WERI-Rb-1 (cell line): Measurements from ENCODE around the gene VPS37C.

Experiments used
- DNase-seq: peaks from one replicate; pipeline ENCODE4 v3.0.0-alpha.2; 2020
- H3K27ac ChIP-seq: fragments of 250-450 bp; sonication (Bioruptor Pico); 2 replicates; pipeline ENCODE4 v1.5.1; 2020; ENCODE audit warnings: mild to moderate bottlenecking, moderate library complexity
- H3K27me3 ChIP-seq: fragments of 250-450 bp; sonication (Bioruptor Pico); 2 replicates; pipeline ENCODE4 v1.5.1; 2021; ENCODE audit warnings: mild to moderate bottlenecking, low read depth, moderate library complexity; ENCODE audit not compliant: insufficient read depth, severe bottlenecking
- H3K36me3 ChIP-seq: fragments of 250-450 bp; sonication (Bioruptor Pico); 2 replicates; pipeline ENCODE4 v1.5.1; 2020; ENCODE audit warnings: mild to moderate bottlenecking, moderate library complexity
- H3K4me3 ChIP-seq: 2 replicates; pipeline ENCODE4 v1.5.1; 2011; ENCODE audit warnings: low read depth, mild to moderate bottlenecking, control low read depth, low read length
- H3K9me3 ChIP-seq: fragments of 250-450 bp; sonication (Bioruptor Pico); 2 replicates; pipeline ENCODE4 v1.5.1; 2021; ENCODE audit warnings: mild to moderate bottlenecking, moderate library complexity; ENCODE audit not compliant: severe bottlenecking
- TF ChIP-seq, protein P1 (sequence below): IDR thresholded peaks from 2 replicates; pipeline ENCODE4 v1.5.1; 2011; ENCODE audit warnings: low read depth, mild to moderate bottlenecking, control low read depth, inconsistent platforms, low read length

Gene VPS37C

DNA sequence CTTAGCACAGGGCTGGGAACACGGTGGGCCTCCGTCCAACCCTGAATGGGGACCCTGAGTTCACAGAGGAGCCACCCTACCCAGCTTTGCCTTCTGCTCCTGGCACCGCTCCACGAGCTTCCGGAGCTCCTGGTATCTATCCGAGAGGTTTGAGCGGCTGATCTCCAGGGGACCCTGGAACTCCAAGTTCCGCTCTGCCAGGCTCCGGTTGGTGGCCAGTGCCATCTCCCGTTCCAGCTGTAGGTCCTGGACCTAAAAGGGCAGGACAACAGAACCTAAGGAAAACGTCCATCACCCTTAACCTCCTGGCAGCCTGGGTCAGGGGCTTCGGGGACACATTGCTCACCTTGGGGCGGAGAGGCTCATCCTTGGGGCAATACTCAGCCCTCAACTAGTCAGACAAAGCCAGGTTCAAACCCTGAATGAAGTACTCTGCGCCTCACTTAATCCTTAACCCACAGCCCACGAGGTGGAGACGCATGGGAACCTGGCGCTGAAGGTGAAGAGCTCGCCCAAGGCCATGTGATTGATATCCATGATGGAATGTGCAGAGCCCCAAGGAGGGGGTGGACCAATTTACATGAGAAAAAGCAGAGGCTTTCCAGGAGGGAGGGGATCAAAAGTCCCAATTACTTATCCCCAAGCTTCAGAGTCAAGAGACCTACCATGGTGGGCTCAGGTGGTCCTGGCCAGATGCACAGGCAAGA, 27.1 kb downstream of the VPS37C start:
- TF ChIP-seq, protein P1, sequence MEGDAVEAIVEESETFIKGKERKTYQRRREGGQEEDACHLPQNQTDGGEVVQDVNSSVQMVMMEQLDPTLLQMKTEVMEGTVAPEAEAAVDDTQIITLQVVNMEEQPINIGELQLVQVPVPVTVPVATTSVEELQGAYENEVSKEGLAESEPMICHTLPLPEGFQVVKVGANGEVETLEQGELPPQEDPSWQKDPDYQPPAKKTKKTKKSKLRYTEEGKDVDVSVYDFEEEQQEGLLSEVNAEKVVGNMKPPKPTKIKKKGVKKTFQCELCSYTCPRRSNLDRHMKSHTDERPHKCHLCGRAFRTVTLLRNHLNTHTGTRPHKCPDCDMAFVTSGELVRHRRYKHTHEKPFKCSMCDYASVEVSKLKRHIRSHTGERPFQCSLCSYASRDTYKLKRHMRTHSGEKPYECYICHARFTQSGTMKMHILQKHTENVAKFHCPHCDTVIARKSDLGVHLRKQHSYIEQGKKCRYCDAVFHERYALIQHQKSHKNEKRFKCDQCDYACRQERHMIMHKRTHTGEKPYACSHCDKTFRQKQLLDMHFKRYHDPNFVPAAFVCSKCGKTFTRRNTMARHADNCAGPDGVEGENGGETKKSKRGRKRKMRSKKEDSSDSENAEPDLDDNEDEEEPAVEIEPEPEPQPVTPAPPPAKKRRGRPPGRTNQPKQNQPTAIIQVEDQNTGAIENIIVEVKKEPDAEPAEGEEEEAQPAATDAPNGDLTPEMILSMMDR: no peak
- DNase-seq: no peak
- H3K4me3 ChIP-seq: no peak overlapping the region
- H3K27me3 ChIP-seq: no peaks in the 10 kb centered on the region
- no peak overlapping the region for H3K27ac ChIP-seq
- H3K36me3 ChIP-seq: peaks cover 31% of the 10 kb centered on the region
- no peaks in the 10 kb centered on the region for H3K9me3 ChIP-seq

DNA sequence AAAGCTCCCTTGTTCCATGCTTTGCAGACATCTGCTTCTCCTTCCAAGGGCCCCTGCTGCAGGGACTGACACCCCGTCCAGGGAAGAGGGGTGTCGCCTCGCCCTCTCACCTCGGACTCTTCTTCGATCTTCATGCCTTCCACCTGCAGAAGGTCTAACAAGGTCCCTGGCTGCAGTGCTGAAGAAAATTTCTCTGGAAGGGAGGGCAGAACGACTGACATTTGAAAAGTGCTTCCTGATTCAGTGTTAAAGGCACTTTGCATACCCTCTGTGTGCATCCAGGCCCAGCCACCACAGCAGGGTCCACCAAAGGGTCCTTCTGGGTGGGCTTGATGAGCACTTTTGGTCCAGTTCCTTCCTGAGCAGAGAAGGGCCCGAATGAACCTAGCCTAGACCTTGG, 28.1 kb downstream of the VPS37C start:
- Histone ChIP-seq H3K9me3 (no peaks in the 10 kb centered on the region), H3K4me3 (no peak overlapping the region), H3K27me3 (no peaks in the 10 kb centered on the region), H3K36me3 (peaks cover 31% of the 10 kb centered on the region), H3K27ac (no peak overlapping the region)
- TF ChIP-seq, protein P1: no peak
- DNase-seq: no peak

DNA sequence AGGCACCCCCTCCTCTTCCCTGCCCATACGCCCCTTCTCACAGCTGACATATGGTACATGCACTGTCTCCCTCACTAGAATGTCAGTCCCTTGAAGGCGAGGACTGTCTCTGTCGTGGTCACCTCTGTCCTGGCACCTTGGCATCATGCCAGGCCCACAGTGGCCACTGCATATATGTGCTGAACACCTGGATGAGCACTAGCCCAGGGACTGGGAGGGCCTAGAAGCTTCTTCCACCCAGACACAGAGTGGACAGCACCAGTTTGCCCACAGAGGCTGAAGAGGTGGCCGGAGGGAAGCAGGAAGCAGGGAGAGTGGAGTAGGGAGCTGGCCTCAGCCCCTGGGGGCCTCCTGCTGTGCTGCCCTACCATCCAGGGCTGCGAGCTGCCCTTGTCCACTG, 28.6 kb downstream of the VPS37C start:
- H3K27me3 ChIP-seq: no peaks in the 10 kb centered on the region

GRCh38 chr11:61131998-61132555, 29.1 kb downstream of the VPS37C start:
- TF ChIP-seq, protein P1: no peak
- Histone ChIP-seq H3K9me3 (no peaks in the 10 kb centered on the region), H3K27ac (no peak overlapping the region), H3K36me3 (peaks cover 29% of the 10 kb centered on the region), H3K27me3 (no peaks in the 10 kb centered on the region), H3K4me3 (no peak overlapping the region)
- no peak for DNase-seq

More for the DNA sequence above, 28.6 kb downstream of the VPS37C start:
- H3K9me3 ChIP-seq: no peaks in the 10 kb centered on the region
- DNase-seq: no peak
- TF ChIP-seq, protein P1: no peak
- H3K4me3 ChIP-seq: no peak overlapping the region
- peaks cover 30% of the 10 kb centered on the region for H3K36me3 ChIP-seq
- H3K27ac ChIP-seq: no peak overlapping the region

DNA sequence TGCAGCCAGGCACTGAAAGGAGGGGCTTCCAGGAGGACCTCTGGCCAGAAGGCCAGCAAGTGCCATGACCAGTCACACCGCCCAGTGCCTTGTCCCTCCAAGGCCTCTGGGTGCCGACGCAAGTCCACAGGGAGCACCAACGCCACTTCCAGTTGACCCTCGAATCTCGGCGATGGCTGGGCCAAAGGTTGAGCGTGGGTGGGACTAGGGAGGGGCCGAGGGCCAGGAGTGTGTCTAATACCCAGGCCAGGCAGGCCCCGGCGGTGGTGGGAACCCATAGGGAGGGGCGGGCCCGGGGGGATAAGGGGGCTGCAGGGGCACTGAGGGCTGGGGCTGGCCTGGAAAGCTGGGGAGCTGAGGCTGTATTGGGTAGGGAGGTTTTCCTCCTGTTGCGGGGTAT, 29.6 kb downstream of the VPS37C start:
- Histone ChIP-seq H3K27me3 (no peaks in the 10 kb centered on the region), H3K9me3 (no peaks in the 10 kb centered on the region), H3K27ac (no peak overlapping the region), H3K4me3 (no peak overlapping the region), H3K36me3 (peaks cover 29% of the 10 kb centered on the region)
- DNase-seq: no peak
- TF ChIP-seq, protein P1: no peak

- H3K4me3 ChIP-seq: no peak overlapping the region
- TF ChIP-seq, protein P1: no peak
- H3K36me3 ChIP-seq: peaks cover 25% of the 10 kb centered on the region
- no peak overlapping the region for H3K27ac ChIP-seq
- DNase-seq: no peak
- no peaks in the 10 kb centered on the region for H3K9me3 ChIP-seq
- no peaks in the 10 kb centered on the region for H3K27me3 ChIP-seq
Measured at GRCh38 chr11:61131186-61131585, 30.0 kb downstream of the VPS37C start.
